ENCODE measurements around the gene PAK6. TPM values are rescaled to one million over a fixed set of nuclear protein-coding genes. Genes with fewer than 3 reads are reported as not detected.

Gene PAK6
- total and polyA plus RNA-seq, 2 experiments from 2014 or later = 2.4 to 20.0 TPM

DNA sequence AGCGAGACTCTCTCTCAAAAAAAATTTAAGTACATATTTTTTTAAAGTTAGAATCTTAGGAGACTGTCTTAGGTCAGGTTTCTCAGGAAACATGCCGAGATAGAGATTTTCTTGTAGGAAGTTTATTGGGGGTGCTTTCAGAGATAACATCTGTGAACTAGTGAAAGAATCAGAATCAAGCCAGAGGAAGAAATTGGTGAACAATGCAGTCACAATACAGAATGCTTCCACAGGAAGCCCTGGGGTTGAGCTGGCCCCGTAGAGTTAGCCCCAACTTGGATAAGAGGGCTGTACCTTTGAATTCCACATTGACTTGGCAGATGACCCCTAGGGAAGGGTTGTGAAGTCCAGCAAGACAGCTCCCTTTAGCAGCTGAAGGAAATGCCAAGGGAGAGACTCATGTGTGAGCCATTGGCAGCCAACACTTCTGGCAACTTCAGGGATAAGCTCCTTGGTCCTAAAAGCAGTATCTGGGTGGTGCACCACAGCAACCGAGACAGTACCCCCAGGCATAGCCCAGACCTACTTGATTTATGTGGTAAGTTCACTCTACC is 75.9 kb downstream of the PAK6 start:
- Mint-ChIP-seq H3K27me3 (ENCODE audit: insufficient read depth, low read depth, poor library complexity) (peaks cover 1% of the 10 kb centered on the region), H3K9me3 (no peaks in the 10 kb centered on the region), H3K27ac (no peak overlapping the region), H3K4me3 (no peak overlapping the region), H3K4me1 (peaks cover 3% of the 10 kb centered on the region), H3K36me3 (ENCODE audit: low read depth) (no peaks in the 10 kb centered on the region)
- Histone ChIP-seq H2AFZ (no peak overlapping the region), H3K36me3 (ENCODE audit: insufficient read depth) (no peaks in the 10 kb centered on the region), H3K79me2 (replicated peaks; ENCODE audit: insufficient read depth) (no peaks in the 10 kb centered on the region), H3K4me1 (ENCODE audit: insufficient read depth) (peaks cover under 1% of the 10 kb centered on the region; the same call in 1 of the 2 replicates), H3K27me3 (ENCODE audit: insufficient read depth) (peaks cover 3% of the 10 kb centered on the region; the same call in 1 of the 2 replicates), H3K4me2 (no peak overlapping the region), H3F3A (replicated peaks; ENCODE audit: low read depth) (no peaks in the 10 kb centered on the region), H3K4me3 (no peak overlapping the region), H3K9me2 (ENCODE audit: insufficient read depth) (0 out of 2 replicates have a peak, but pooled peaks cover 8% of the 10 kb centered on the region), H3K27ac (ENCODE audit: low read depth) (no peak overlapping the region), H4K20me1 (replicated peaks; ENCODE audit: insufficient read depth) (no peaks in the 10 kb centered on the region)
- no peak for ATAC-seq
- TF ChIP-seq EZH2 (IDR thresholded peaks at IDR 0.05; ENCODE audit: low read depth, unreplicated experiment) = no peak
- TF ChIP-seq CREB1 (CRISPR knock-in tag; IDR thresholded peaks at IDR 0.05; ENCODE audit: low read depth) = no peak
- no peak for TF ChIP-seq ZNF114 (CRISPR knock-in tag; IDR thresholded peaks at IDR 0.05)
- TF ChIP-seq JUNB (IDR thresholded peaks at IDR 0.05; ENCODE audit: unreplicated experiment) = no peak
- no peak for TF ChIP-seq NANOG (IDR thresholded peaks at IDR 0.05; ENCODE audit: borderline replicate concordance)
- TF ChIP-seq POLR2AphosphoS5 (IDR thresholded peaks at IDR 0.05; ENCODE audit: low read depth) = no peak
- DNase-seq (ENCODE audit: low spot score) = no peak

DNA sequence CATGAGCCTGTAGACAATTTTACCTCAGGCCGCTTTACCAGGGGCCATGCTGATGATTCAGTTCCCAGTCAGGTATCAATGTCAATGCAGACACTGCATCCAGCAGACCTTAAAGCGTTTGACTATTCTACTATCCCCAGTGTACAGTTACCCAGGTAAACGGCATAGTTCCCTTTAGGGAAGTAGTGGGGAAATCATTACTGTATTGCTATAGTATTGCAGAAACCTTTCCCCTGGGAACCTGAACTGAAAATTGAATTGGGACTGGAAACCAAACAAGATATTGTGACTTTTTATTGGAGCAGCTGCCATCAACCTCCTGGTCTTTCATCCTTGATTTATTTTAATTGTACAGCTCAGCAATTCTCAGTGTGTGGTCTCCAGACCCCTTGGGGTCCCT is 78.1 kb downstream of the PAK6 start:
- Mint-ChIP-seq H3K4me3 (no peak overlapping the region), H3K27ac (no peak overlapping the region), H3K36me3 (ENCODE audit: low read depth) (no peaks in the 10 kb centered on the region), H3K4me1 (peaks cover 12% of the 10 kb centered on the region), H3K9me3 (no peaks in the 10 kb centered on the region; the same call in 2 of the 3 replicates), H3K27me3 (ENCODE audit: insufficient read depth, low read depth, poor library complexity) (peaks cover 12% of the 10 kb centered on the region)
- Histone ChIP-seq H3K4me2 (no peak overlapping the region), H3K27me3 (ENCODE audit: insufficient read depth) (peaks cover 8% of the 10 kb centered on the region), H3K36me3 (ENCODE audit: insufficient read depth) (no peaks in the 10 kb centered on the region), H3K79me2 (replicated peaks; ENCODE audit: insufficient read depth) (no peaks in the 10 kb centered on the region), H3K4me3 (no peak overlapping the region), H2AFZ (no peak overlapping the region), H4K20me1 (replicated peaks; ENCODE audit: insufficient read depth) (no peaks in the 10 kb centered on the region), H3F3A (replicated peaks; ENCODE audit: low read depth) (no peaks in the 10 kb centered on the region), H3K27ac (ENCODE audit: low read depth) (no peak overlapping the region), H3K4me1 (ENCODE audit: insufficient read depth) (peaks cover 6% of the 10 kb centered on the region), H3K9me2 (ENCODE audit: insufficient read depth) (0 out of 2 replicates have a peak, but pooled peaks cover 8% of the 10 kb centered on the region)
- no peak for TF ChIP-seq REST (IDR thresholded peaks at IDR 0.05; ENCODE audit: unreplicated experiment)
- TF ChIP-seq ZNF114 (CRISPR knock-in tag; IDR thresholded peaks at IDR 0.05) = no peak
- TF ChIP-seq EZH2phosphoT487 (IDR thresholded peaks at IDR 0.05; ENCODE audit: unreplicated experiment) = no peak
- DNase-seq (ENCODE audit: low spot score) = no peak
- ATAC-seq = no peak

Measured in GM23338 (cell line).